ENCODE results near the gene ZNF677. TPM values are rescaled to one million over a fixed set of nuclear protein-coding genes. Genes with fewer than 3 reads are reported as not detected.
A peak's percentile ranks its signal among the peaks of the same experiment; 100 is the strongest.
"Not testable (repeated sequence)": the region's sequence is repeated elsewhere in the genome, so short reads cannot be mapped to it uniquely, and the experiment has no call there.

ZNF677 gene
- total RNA-seq, 1 experiment from 2014 or later = 32.8 TPM

- Histone ChIP-seq H3K4me1 (ENCODE audit: control insufficient read depth, insufficient read depth, low read length) (no peaks in the 10 kb centered on the region), H3K36me3 (ENCODE audit: control insufficient read depth, insufficient read depth, low read length) (no peaks in the 10 kb centered on the region), H3K4me3 (ENCODE audit: low read depth in 2 of 2, low read length in 2 of 2) (no peak overlapping the region), H3K27ac (ENCODE audit: low read length) (no peak overlapping the region), H3K9me3 (ENCODE audit: control insufficient read depth, insufficient read depth, low read depth, low read length) (peaks cover 27% of the 10 kb centered on the region), H3K27me3 (ENCODE audit: control insufficient read depth, insufficient read depth, low read length) (no peaks in the 10 kb centered on the region)
- ChIA-PET CTCF (no interaction called here), POLR2A (no interaction called here)
- DNase-seq (ENCODE audit: low read depth, low spot score) (no peak), ATAC-seq (no peak)
- no peak for TF ChIP-seq POLR2AphosphoS5 (IDR thresholded peaks at IDR 0.05; ENCODE audit: low read depth, low read length)
- TF ChIP-seq SIN3A (IDR thresholded peaks at IDR 0.05; ENCODE audit: borderline replicate concordance, insufficient read depth, low read depth, low read length) = no peak
- TF ChIP-seq CTCF (IDR thresholded peaks at IDR 0.05) = no peak
- no peak for TF ChIP-seq TCF7L2 (IDR thresholded peaks at IDR 0.05; ENCODE audit: low read depth, low read length)
- TF ChIP-seq REST (IDR thresholded peaks at IDR 0.05; ENCODE audit: insufficient read depth in 1 of 2, low read depth in 2 of 2, low read length in 1 of 2) = no peak
- in situ Hi-C loops (cut with HindIII; ENCODE audit: low pct_unique_long_range_greater_than_20kb, low sequenced_read_pairs) (no loop called here), intact Hi-C loops (cut with micrococcal nuclease; ENCODE audit: unreplicated experiment) (no loop called here)
- BruUV-seq (replicated peaks) = no TSS peak
Measured at GRCh38 chr19:53290758-53291549, 36.3 kb upstream of the ZNF677 start.

GRCh38 chr19:53285087-53285486, 30.4 kb upstream of the ZNF677 start:
- ATAC-seq (no peak), DNase-seq (ENCODE audit: low read depth, low spot score) (no peak)
- no peaks in the 10 kb centered on the region for H3K4me1 ChIP-seq (ENCODE audit: control insufficient read depth, insufficient read depth, low read length)
- CTCF ChIA-PET = no interaction called here
- BruUV-seq (replicated peaks) = no TSS peak
- no peaks in the 10 kb centered on the region for H3K27me3 ChIP-seq (ENCODE audit: control insufficient read depth, insufficient read depth, low read length)
- no peak overlapping the region for H3K4me3 ChIP-seq (ENCODE audit: low read depth in 2 of 2, low read length in 2 of 2)
- no peak for TF ChIP-seq TCF7L2 (IDR thresholded peaks at IDR 0.05; ENCODE audit: low read depth, low read length)
- no peak for TF ChIP-seq POLR2AphosphoS5 (IDR thresholded peaks at IDR 0.05; ENCODE audit: low read depth, low read length)
- no peak for TF ChIP-seq SIN3A (IDR thresholded peaks at IDR 0.05; ENCODE audit: borderline replicate concordance, insufficient read depth, low read depth, low read length)
- no peaks in the 10 kb centered on the region for H3K9me3 ChIP-seq (ENCODE audit: control insufficient read depth, insufficient read depth, low read depth, low read length)
- POLR2A ChIA-PET = no interaction called here
- H3K27ac ChIP-seq (ENCODE audit: low read length) = no peak overlapping the region
- H3K36me3 ChIP-seq (ENCODE audit: control insufficient read depth, insufficient read depth, low read length) = no peaks in the 10 kb centered on the region
- in situ Hi-C loops (cut with HindIII; ENCODE audit: low pct_unique_long_range_greater_than_20kb, low sequenced_read_pairs) (no loop called here), intact Hi-C loops (cut with micrococcal nuclease; ENCODE audit: unreplicated experiment) (no loop called here)

- H3K4me3 ChIP-seq (ENCODE audit: low read depth in 2 of 2, low read length in 2 of 2); H3K9me3 ChIP-seq (ENCODE audit: control insufficient read depth, insufficient read depth, low read depth, low read length); DNase-seq (ENCODE audit: low read depth, low spot score); H3K36me3 ChIP-seq (ENCODE audit: control insufficient read depth, insufficient read depth, low read length); in situ Hi-C loops (cut with HindIII; ENCODE audit: low pct_unique_long_range_greater_than_20kb, low sequenced_read_pairs); H3K27me3 ChIP-seq (ENCODE audit: control insufficient read depth, insufficient read depth, low read length); H3K4me1 ChIP-seq (ENCODE audit: control insufficient read depth, insufficient read depth, low read length); CTCF ChIA-PET; POLR2A ChIA-PET; BruUV-seq (replicated peaks); intact Hi-C loops (cut with micrococcal nuclease; ENCODE audit: unreplicated experiment); H3K27ac ChIP-seq (ENCODE audit: low read length): not testable (repeated sequence)
- peak; percentile 62; the same call in 1 of the 2 replicates for ATAC-seq
Measured at GRCh38 chr19:53281947-53282346, 27.3 kb upstream of the ZNF677 start.
